Breast epithelium (tissue), 4 donors: Measurements from ENCODE around the gene MEDAG. TPM values are rescaled to one million over a fixed set of nuclear protein-coding genes. Genes with fewer than 3 reads are reported as not detected.

Experiments
- DNase-seq, 2 donors: peaks; one replicate each; pipeline ENCODE4 v3.0.0-alpha.2; 2019; ENCODE audit warnings: low spot score in 2 of 2
- H3K27ac ChIP-seq, 2 donors: fragments of 200-600 bp; sonication (generic) in 1 of 2; one replicate each; pipeline ENCODE4 v1.5.1; 2016 to 2019; ENCODE audit warnings: mild to moderate bottlenecking in 1 of 2
- H3K27me3 ChIP-seq, 2 donors: fragments of 200-600 bp; sonication (generic) in 1 of 2; one replicate each; pipeline versions ENCODE4 v1.5.1 to v1.6.0; 2017 to 2019; ENCODE audit warnings: control low read depth in 1 of 2, mild to moderate bottlenecking in 1 of 2
- H3K36me3 ChIP-seq: fragments of 200-600 bp; one replicate; pipeline ENCODE4 v1.5.1; 2019
- H3K4me1 ChIP-seq, 2 donors: fragments of 200-600 bp; sonication (generic); one replicate each; pipeline ENCODE4 v1.5.1; 2016 to 2019; ENCODE audit warnings: control low read depth in 1 of 2
- H3K4me3 ChIP-seq, 3 donors: fragments of 200-600 bp; sonication (generic); 1 replicate in 2 of 3; 2 replicates in 1 of 3; pipeline ENCODE4 v1.5.1; 2016 to 2019; ENCODE audit warnings: mild to moderate bottlenecking in 3 of 3, moderate library complexity in 2 of 3
- H3K9me3 ChIP-seq, 2 donors: fragments of 200-600 bp; sonication (generic) in 1 of 2; one replicate each; pipeline ENCODE4 v1.5.1; 2016 to 2019; ENCODE audit warnings: control low read depth in 1 of 2
- CTCF ChIP-seq, 3 donors: fragments of 450-650 bp; IDR thresholded peaks; one replicate each; pipeline ENCODE4 v1.5.1; 2016 to 2017; ENCODE audit warnings: antibody characterized with exemption in 3 of 3, mild to moderate bottlenecking in 3 of 3, moderate library complexity in 3 of 3
- POLR2A ChIP-seq: fragments of 450-650 bp; IDR thresholded peaks from one replicate; pipeline ENCODE4 v1.6.1; 2016; ENCODE audit warnings: antibody characterized with exemption, mild to moderate bottlenecking, moderate library complexity
- POLR2AphosphoS5 ChIP-seq, 3 donors: sonication (generic); formaldehyde crosslinking; IDR thresholded peaks; one replicate each; pipeline ENCODE4 v1.6.1; 2017; ENCODE audit warnings: antibody characterized with exemption in 3 of 3
- intact Hi-C: fragments of 100-400 bp; cut with DNase I; formaldehyde crosslinking; loops from one replicate; pipeline ENCODE4 v1.15.1; 2023; ENCODE audit warnings: low total_unique reads
- total RNA-seq, 3 donors: library from RNA; depleted of rRNA; stranded (reverse); fragments of >200 nt; gene quantifications; one replicate each; pipeline ENCODE4 v1.1.0, GENCODE V29; 2016

The MEDAG gene
- total RNA-seq, 3 donors from 2014 or later: 76.2 to 142 (median 95.4) TPM

- TF ChIP-seq POLR2A (no peak), CTCF (IDR thresholded peaks at IDR 0.05) (no peak), POLR2AphosphoS5 (IDR thresholded peaks at IDR 0.05) (peak in 1 of 3 donors; percentile 16)
- Histone ChIP-seq H3K4me1 (peaks cover 0 to 3% of the 10 kb centered on the region in 2 donors), H3K4me3 (no peak overlapping the region), H3K9me3 (no peaks in the 10 kb centered on the region), H3K27me3 (no peaks in the 10 kb centered on the region), H3K27ac (peak overlapping the region; percentile 71 to 94), H3K36me3 (no peaks in the 10 kb centered on the region)
- peak in 1 of 2 donors; percentile 78 for DNase-seq
- intact Hi-C loops: no loop called here
These were observed 35.8 kb upstream of the MEDAG start for GRCh38 chr13:30870049-30870884.

- H3K4me1 ChIP-seq: no peaks in the 10 kb centered on the region
- no peaks in the 10 kb centered on the region for H3K9me3 ChIP-seq
- H3K36me3 ChIP-seq: no peaks in the 10 kb centered on the region
- TF ChIP-seq POLR2A: no peak
- TF ChIP-seq POLR2AphosphoS5 (IDR thresholded peaks at IDR 0.05): no peak
- TF ChIP-seq CTCF (IDR thresholded peaks at IDR 0.05): no peak
- intact Hi-C loops: no loop called here
- no peak overlapping the region for H3K4me3 ChIP-seq
- DNase-seq: no peak
- no peaks in the 10 kb centered on the region for H3K27me3 ChIP-seq
- peak overlapping the region; percentile 71 to 94 for H3K27ac ChIP-seq
These were observed 35.0 kb upstream of the MEDAG start for GRCh38 chr13:30870916-30871587.

- intact Hi-C loops: no loop called here
- no peaks in the 10 kb centered on the region for H3K9me3 ChIP-seq
- H3K27me3 ChIP-seq: no peaks in the 10 kb centered on the region
- TF ChIP-seq POLR2AphosphoS5 (IDR thresholded peaks at IDR 0.05) (no peak), POLR2A (no peak), CTCF (IDR thresholded peaks at IDR 0.05) (no peak)
- DNase-seq: no peak
- no peaks in the 10 kb centered on the region for H3K4me1 ChIP-seq
- H3K4me3 ChIP-seq: no peak overlapping the region
- no peaks in the 10 kb centered on the region for H3K36me3 ChIP-seq
- peak overlapping the region; percentile 68 to 94 for H3K27ac ChIP-seq
These were observed 34.3 kb upstream of the MEDAG start for GRCh38 chr13:30871588-30872275.

- no peaks in the 10 kb centered on the region for H3K9me3 ChIP-seq
- peak overlapping the region; percentile 68 to 74 for H3K27ac ChIP-seq
- H3K36me3 ChIP-seq: no peaks in the 10 kb centered on the region
- no peaks in the 10 kb centered on the region for H3K4me1 ChIP-seq
- no peak for DNase-seq
- intact Hi-C loops: no loop called here
- no peaks in the 10 kb centered on the region for H3K27me3 ChIP-seq
- TF ChIP-seq POLR2AphosphoS5 (IDR thresholded peaks at IDR 0.05): no peak
- TF ChIP-seq POLR2A: no peak
- no peak for TF ChIP-seq CTCF (IDR thresholded peaks at IDR 0.05)
- H3K4me3 ChIP-seq: no peak overlapping the region
These were observed 33.8 kb upstream of the MEDAG start for GRCh38 chr13:30872276-30872594.
